Measurements from ENCODE around the gene HYI.

HYI gene

DNA sequence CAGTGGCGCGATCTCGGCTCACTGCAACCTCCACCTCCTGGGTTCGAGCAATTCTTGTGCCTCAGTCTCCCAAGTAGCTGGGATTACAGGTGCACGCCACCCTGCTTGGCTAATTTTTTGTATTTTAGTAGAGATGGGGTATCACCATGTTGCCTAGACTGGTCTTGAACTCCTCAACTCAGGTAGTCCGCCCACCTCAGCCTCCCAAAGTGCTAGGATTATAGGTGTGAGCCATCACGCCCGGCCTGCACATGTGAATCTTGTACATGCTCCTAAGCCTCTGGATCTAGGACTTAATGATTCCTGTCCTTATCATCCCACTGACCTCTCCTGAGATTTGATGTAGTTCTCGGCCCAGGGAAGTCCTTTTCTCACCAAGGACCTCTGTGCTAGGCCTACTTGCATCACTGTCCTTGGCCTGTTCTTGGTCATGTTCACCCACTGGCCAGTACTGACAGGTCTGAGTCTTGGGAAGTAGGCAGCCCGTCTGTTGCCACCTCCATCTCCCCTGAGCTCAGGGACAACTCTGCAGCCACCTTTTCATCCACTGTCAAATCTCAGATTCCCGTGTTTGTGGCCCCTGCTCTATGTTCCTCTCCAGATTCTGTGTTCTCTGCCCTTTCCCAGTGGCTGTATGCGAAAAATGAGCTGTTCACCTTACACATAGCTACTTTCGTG, 9.4 kb downstream of the HYI start:
- no peak for DNase-seq

DNA sequence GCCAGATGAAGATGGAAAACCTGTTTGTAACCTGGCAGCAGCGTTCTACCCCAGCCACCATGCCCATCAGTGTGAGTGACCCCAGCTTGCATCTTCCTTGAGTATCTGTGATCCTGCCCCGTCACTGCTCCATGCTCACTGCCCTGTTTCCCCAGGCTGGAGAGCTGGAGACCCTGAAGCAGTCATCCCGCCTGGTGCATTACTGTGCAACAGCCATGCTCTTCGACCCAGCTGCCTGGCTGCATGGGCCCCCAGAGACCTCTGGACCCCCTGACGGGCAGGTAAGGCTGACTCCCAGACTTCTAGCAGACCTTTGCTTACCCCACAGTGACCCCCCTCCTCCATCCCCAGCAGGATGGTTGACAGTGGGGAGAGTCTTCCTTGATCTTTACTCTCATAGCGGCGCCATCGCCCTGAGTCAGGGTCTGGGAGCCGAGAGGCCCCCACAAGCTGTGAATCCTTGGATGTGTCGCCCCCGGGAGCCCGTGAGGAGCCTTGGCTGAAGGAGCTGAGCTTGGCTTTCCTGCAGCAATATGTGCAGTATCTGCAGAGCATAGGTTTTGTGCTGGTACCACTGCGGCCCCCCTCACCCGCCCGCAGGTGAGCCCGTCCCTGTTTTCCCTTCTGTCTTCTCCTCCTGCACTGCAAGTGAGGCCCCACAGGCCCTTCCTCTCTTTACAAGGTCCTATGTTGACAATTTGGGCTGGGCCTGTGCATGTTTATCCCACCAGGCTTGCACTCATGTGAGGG, 10.4 kb downstream of the HYI start:
- no peak for DNase-seq

- no peak for DNase-seq
These were observed 11.0 kb downstream of the HYI start for GRCh38 chr1:43442756-43443155.

GRCh38 chr1:43441894-43442637, 11.7 kb downstream of the HYI start:
- DNase-seq, result no peak

DNA sequence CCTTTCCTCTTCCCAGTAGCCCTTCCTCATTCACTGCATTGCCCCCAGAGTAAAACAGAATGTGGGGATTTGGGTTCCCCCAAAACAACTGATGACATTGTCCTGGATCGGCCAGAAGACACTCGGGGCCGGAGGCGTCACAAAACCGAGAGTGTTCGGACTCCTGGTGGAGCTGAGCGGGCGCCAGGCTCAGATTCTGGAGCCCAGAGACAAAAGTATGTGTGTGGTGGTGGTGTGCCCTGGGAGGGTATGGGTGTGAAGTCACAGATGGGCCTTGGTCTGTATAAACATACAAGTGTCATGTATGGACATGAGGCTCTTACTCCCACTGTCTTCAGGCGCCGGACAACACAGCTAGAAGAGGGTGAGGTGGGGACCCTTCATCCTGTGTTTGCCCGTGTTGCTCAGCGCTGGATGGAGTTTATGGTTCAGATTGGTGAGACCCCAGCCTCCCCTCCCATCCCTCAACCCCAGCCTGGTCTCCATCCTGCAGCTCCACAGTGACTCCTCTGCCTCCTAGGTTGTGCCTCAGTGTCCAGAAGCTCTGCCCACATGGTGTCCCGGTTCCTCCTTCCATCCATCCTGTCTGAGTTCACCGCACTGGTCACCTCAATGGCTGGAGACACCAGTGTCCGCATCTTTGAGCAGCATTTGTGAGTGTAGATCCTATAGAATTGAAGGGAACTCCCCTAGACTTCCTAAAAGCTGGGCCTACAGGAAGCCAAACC, 12.4 kb downstream of the HYI start:
- no peak for DNase-seq

GRCh38 chr1:43440358-43440757, 13.4 kb downstream of the HYI start:
- no peak for DNase-seq

DNA sequence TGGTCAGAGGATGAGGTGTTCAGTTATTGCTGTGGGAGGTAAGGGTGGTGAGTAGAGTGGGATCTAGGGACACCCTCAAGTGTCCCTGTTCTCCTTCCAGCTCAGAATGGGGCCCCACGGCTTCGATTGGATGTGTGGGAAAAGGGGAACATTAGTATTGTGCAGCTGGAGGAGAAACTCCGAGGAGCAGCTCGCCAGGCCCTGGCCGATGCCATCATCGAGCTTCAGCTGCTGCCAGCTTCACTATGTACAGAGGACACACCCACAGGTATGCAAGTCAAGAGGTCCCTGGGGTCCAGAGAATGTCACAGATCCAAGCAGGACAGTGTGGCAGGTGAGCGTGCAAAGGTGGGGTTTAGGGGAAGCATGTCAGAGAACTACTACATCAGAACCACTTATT, 13.9 kb downstream of the HYI start:
- DNase-seq, result no peak

DNA sequence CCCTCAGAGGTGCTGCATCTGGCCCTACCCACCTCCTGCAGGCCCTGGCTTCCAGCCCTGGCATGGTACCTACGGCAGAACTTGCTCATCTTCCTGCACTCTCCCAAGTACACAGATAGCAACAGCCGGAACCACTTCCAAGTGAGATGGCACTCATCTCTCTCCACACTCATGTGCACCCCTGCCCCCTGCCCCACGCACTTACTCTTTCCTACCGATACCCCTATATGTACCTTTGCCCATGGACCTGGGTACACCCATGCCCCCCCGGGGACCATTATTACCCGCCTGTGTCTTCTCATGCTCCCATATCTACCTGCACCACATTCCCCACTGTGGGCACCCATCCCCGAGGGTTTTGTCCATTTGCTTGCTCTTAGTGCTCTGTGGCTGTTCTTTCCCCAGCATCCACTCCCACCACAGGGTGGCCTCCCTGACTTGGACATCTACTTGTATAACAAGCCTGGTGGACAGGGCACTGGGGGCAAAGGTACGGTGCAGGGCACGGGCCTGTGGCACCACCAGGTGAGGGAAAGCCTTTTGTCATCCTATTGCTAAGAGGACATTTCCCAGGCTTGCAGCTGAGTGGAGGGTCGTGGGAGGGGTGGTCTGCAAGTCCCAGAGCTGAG, 14.7 kb downstream of the HYI start:
- no peak for DNase-seq

DNA sequence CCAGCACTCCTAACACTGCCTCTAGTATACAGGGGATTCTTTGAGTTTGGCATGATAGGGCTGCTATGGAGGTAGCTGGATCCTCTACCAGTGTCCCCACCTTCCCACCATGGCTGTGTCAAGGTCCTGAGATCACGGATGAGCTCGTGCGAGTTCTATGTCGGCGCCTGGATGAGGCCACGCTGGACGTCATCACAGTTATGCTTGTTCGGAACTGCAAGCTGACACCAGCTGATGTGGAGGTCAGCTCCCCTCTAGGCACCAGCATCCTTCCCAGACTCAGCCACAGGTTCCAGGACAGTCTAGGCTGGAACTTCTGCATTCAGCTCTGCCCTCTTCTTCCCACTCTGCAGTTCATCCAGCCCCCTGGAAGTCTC, 15.2 kb downstream of the HYI start:
- no peak for DNase-seq

DNA sequence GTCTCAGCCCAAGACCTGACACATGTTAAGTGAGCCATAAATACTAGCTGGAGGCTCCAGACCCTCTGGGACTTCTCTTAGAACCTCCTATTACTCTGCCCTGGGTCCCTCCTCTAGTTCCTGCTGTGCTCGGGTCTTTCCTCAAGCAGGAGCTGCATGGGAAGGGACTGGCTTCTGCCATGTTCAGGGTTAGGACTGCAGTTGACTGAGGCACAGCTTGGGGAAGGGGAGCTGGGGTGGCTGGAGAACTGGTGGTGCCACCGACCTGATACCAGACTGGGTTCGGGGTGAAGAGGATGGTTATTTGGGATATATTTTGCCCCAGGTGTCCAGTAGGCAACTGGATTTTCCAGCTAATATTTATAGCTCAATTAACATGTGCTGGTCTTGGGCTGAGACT, 15.7 kb downstream of the HYI start:
- no peak for DNase-seq

GRCh38 chr1:43437031-43437973, 16.4 kb downstream of the HYI start:
- DNase-seq, result no peak

DNA sequence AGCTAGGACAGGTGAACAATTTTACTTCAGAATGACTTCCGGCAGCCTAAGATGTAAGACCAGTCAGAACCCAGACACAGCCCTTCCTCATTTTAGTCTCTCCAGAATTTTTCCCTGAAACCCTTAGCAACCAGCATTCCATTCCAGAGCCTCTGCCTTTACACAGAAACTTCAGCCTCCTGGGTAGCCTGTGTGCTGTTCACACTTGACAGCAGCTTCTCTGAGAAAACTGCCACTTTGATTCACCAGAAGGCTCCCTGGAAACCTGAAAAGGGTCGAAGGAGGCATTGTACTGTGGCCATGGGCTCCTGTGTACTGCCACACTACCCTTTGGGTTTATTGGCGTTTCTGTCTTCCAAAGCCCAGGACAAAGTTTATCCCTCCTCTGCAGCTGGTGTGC, 17.4 kb downstream of the HYI start:
- no peak for DNase-seq

GRCh38 chr1:43435146-43436145, 18.3 kb downstream of the HYI start:
- no peak for DNase-seq

DNA sequence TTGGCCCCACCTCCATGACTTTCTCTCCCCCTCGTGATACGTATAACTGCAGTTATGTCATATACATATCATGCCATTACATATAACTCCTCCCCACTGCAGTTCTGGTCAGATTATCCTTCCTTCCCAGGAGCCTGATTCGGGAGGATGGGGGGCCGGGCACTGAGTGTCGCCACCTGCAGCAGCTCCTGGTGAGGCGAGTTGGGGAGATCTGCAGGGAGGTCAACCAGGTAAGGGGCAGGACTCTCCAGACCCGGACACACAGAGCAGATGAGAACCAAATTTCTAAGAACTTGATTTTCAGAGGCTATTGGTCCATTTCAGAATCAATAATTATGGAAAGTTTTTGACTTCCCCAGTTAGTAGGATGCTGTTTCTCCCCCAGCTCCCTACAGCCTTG, 19.5 kb downstream of the HYI start:
- DNase-seq, result no peak

GRCh38 chr1:43432907-43433306, 20.8 kb downstream of the HYI start:
- no peak for DNase-seq

DNA sequence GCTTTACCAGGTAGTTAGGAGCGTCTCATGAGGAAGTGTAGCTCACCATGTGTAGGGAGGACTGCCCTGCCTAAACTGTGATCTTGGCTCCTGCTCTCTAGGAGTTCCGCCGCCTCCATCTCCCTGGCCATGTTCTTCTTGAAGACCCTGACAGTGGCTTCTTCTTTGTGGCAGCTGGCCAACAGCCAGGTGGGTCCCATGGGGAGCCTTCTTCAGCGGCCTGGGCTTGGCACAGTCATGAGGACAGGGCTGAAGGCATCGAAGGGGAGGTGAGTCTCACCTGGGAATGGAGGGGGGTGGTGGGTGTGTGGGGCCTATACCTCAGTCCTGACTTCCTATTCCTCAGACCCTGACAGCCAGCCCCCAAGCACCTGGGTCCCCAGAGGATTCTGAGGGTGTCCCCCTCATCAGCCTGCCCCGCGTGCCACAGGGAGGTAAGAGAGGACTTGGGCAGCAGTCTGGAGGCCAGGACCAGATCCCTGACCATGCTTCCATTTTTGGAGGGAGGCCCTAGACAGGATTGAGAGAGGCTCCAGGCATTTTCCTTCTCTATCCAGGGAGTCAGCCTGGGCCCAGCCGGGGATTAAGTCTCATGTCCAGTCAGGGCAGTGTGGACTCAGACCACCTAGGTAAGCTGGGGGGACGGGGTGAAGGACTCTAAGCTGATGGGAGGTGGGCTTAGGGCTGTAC, 21.4 kb downstream of the HYI start:
- no peak for DNase-seq

DNA sequence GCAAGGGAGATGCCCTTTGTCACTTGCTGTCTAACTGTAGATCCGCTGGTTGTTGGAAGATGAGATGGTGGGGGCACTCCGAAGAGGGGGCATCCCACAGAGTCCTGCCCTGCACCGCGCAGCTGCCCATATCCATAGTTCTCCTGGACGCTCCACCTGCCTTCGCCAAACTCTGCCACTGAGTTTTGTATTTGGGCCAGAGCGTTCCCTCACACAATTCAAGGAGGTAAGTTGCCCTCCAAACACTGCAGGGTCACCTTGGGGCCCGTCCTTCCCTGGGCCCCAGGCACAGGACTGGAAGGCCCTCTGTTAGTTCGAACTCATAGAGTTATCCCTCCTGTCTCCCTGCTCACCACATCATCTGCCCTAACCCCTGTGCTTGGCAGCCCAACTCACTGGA, 22.1 kb downstream of the HYI start:
- DNase-seq, result no peak

- no peak for DNase-seq
These were observed 22.9 kb downstream of the HYI start for GRCh38 chr1:43430831-43431230.

DNA sequence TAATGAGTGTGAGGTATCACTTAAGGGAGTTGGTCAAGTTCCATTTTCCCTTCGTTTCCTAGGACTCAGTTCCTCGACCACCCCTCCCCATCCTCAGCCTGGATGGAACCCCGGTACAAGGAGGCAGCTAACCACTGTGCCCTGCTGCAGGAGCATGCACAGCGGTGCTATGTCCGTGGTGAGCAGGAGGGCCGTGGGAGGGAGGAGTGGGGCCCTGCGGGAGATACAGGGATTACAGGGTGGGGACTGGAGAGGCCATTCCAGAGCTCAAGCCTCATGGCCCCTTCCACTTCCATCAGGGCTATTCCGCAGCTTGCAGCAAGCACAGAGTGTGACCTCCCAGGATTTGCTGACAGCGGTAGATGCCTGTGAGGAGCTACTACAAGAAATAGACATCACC, 25.8 kb downstream of the HYI start:
- no peak for DNase-seq

- no peak for DNase-seq
These were observed 26.2 kb downstream of the HYI start for GRCh38 chr1:43427524-43427923.

Data from GDM1 (cell line).